Loucy (cell line): ENCODE measurements around the gene INSR.

ENCODE experiments used
- H2AFZ ChIP-seq: fragments of 200-600 bp; sonication (generic); 2 replicates; pipeline ENCODE4 v1.6.0; 2016; ENCODE audit warnings: antibody characterized with exemption, mild to moderate bottlenecking, low read length, moderate library complexity
- H3F3A ChIP-seq: fragments of 200-600 bp; 2 replicates; pipeline ENCODE4 v1.6.0; 2016; ENCODE audit warnings: antibody characterized with exemption, low read depth, mild to moderate bottlenecking
- H3K27me3 ChIP-seq: fragments of 200-600 bp; sonication (generic); 2 replicates; pipeline ENCODE4 v1.6.1; 2014; ENCODE audit warnings: low read length, mild to moderate bottlenecking; ENCODE audit not compliant: insufficient read depth, poor library complexity, severe bottlenecking
- H3K36me3 ChIP-seq: fragments of 200-600 bp; sonication (generic); 2 replicates; pipeline ENCODE4 v1.6.1; 2016; ENCODE audit warnings: low read length; ENCODE audit not compliant: insufficient read depth
- H3K4me1 ChIP-seq: fragments of 200-600 bp; sonication (generic); 2 replicates; pipeline ENCODE4 v1.5.1; 2014; ENCODE audit warnings: low read length, mild to moderate bottlenecking; ENCODE audit not compliant: insufficient read depth, poor library complexity, severe bottlenecking
- H3K4me2 ChIP-seq: fragments of 200-600 bp; sonication (generic); 2 replicates; pipeline ENCODE4 v1.6.0; 2014; ENCODE audit warnings: antibody characterized with exemption, low read length, low read depth, mild to moderate bottlenecking; ENCODE audit not compliant: poor library complexity, severe bottlenecking
- H3K4me3 ChIP-seq: fragments of 200-600 bp; sonication (generic); 2 replicates; pipeline ENCODE4 v1.5.1; 2014; ENCODE audit warnings: low read length, mild to moderate bottlenecking, mixed read lengths; ENCODE audit not compliant: poor library complexity, severe bottlenecking
- H3K79me2 ChIP-seq: fragments of 200-600 bp; sonication (generic); 2 replicates; pipeline ENCODE4 v1.6.1; 2014; ENCODE audit warnings: low read length; ENCODE audit not compliant: insufficient read depth
- H3K9ac ChIP-seq: fragments of 200-600 bp; sonication (generic); 2 replicates; pipeline ENCODE4 v1.6.0; 2014; ENCODE audit warnings: mild to moderate bottlenecking, low read depth, low read length, moderate library complexity; ENCODE audit not compliant: poor library complexity, severe bottlenecking
- H3K9me2 ChIP-seq: fragments of 200-600 bp; sonication (generic); replicated peaks from 2 replicates; pipeline ENCODE4 v1.6.1; 2016; ENCODE audit warnings: low read depth, low read length, mixed read lengths
- H3K9me3 ChIP-seq: fragments of 200-600 bp; sonication (generic); 2 replicates; pipeline ENCODE4 v1.6.1; 2014; ENCODE audit warnings: mild to moderate bottlenecking, antibody characterized with exemption, low read length, low read depth; ENCODE audit not compliant: insufficient read depth
- H4K20me1 ChIP-seq: fragments of 200-600 bp; sonication (generic); 2 replicates; pipeline ENCODE4 v1.6.0; 2014; ENCODE audit warnings: antibody characterized with exemption, low read length, mild to moderate bottlenecking; ENCODE audit not compliant: insufficient read depth, poor library complexity, severe bottlenecking
- CTCF ChIP-seq: fragments of 200-600 bp; sonication (generic); conservative IDR thresholded peaks from 2 replicates; pipeline ENCODE4 v1.5.1; 2014; ENCODE audit warnings: mild to moderate bottlenecking, antibody characterized with exemption, low read length
- EZH2phosphoT487 ChIP-seq: fragments of 200-600 bp; IDR thresholded peaks from 2 replicates; pipeline ENCODE4 v1.6.1; 2018; ENCODE audit warnings: antibody characterized with exemption, mild to moderate bottlenecking, moderate library complexity, borderline replicate concordance

INSR gene

DNA sequence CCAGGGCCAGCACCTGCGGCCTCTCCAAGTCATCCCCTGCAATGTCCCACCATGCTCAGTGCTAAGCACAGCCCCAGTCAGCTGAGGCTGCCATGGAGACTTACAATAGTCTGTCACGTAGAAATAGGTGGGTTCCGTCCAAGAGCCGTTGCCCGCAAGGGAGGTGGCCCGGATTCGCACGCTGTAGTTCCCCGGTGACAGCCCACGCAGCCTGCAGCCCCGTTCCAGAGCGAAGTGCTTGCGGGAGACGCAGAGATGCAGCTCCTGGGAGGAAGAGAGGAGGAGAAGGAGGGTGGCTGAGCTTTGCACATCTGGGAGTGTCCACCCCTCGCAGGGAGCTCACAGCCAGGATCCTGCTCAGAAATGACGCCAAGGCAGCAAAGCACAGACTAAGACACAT lies 162.2 kb downstream of the INSR start:
- H3K27me3 ChIP-seq: no peaks in the 10 kb centered on the region
- no peaks in the 10 kb centered on the region for H4K20me1 ChIP-seq
- H3F3A ChIP-seq: no peaks in the 10 kb centered on the region
- no peak for TF ChIP-seq CTCF
- no peak for TF ChIP-seq EZH2phosphoT487
- H2AFZ ChIP-seq: no peak overlapping the region
- no peaks in the 10 kb centered on the region for H3K9me3 ChIP-seq
- no peak overlapping the region for H3K4me3 ChIP-seq
- no peak overlapping the region for H3K9ac ChIP-seq
- H3K9me2 ChIP-seq: no peaks in the 10 kb centered on the region
- H3K4me2 ChIP-seq: no peak overlapping the region
- peaks cover 11% of the 10 kb centered on the region; the same call in 1 of the 2 replicates for H3K36me3 ChIP-seq
- no peaks in the 10 kb centered on the region for H3K79me2 ChIP-seq
- H3K4me1 ChIP-seq: no peaks in the 10 kb centered on the region

DNA sequence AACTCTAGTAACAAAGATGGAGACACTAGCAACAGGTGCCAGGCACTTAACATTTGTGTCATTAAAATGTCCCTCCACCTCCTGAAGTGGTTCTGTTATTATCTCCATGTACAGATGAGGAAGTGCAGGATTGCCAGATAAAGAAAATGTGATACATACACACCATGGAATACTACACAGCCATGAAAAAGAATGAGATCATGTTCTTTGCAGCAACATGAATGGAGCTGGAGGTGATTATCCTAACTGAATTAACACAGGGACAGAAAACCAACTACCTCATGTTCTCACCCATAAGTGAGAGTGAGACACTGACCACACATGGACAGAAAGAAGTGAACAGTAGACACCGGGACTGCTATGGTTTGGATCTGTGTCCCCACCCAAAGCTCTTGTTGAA lies 164.2 kb downstream of the INSR start:
- H3K4me3 ChIP-seq: no peak overlapping the region
- H3K36me3 ChIP-seq: peaks cover 31% of the 10 kb centered on the region; the same call in 1 of the 2 replicates
- no peaks in the 10 kb centered on the region for H3K9me3 ChIP-seq
- H4K20me1 ChIP-seq: no peaks in the 10 kb centered on the region
- no peaks in the 10 kb centered on the region for H3K79me2 ChIP-seq
- H3F3A ChIP-seq: no peaks in the 10 kb centered on the region
- H2AFZ ChIP-seq: no peak overlapping the region
- no peaks in the 10 kb centered on the region for H3K4me1 ChIP-seq
- H3K9me2 ChIP-seq: no peaks in the 10 kb centered on the region
- H3K9ac ChIP-seq: no peak overlapping the region
- H3K27me3 ChIP-seq: no peaks in the 10 kb centered on the region
- no peak for TF ChIP-seq EZH2phosphoT487
- H3K4me2 ChIP-seq: no peak overlapping the region

DNA sequence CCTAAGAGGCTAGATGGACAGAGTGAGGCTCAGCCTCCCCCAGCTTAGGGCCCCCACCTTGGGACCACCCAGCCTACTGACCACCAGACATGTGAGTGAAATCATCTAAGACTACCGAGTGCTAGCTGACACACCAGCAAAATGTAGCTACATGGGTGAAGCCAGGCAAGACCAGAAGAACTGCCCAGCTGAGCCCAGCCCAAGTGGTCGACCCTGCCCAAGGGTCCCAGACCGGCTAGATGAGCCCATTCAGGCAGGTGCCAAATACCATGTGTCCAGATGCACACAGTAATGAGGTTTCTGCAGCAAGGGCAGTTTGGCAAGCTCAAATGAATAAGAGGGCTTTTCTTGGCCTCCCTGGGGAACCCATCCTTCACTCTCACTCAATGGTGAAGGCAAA lies 168.1 kb downstream of the INSR start:
- Histone ChIP-seq H3K4me3 (no peak overlapping the region), H3K9me2 (no peaks in the 10 kb centered on the region), H3K9me3 (no peaks in the 10 kb centered on the region), H4K20me1 (no peaks in the 10 kb centered on the region), H3K4me2 (no peak overlapping the region), H2AFZ (no peak overlapping the region), H3K36me3 (peaks cover 36% of the 10 kb centered on the region; the same call in 1 of the 2 replicates), H3K9ac (no peak overlapping the region), H3K27me3 (no peaks in the 10 kb centered on the region), H3F3A (no peaks in the 10 kb centered on the region), H3K79me2 (no peaks in the 10 kb centered on the region), H3K4me1 (no peaks in the 10 kb centered on the region)
- TF ChIP-seq EZH2phosphoT487: no peak

DNA sequence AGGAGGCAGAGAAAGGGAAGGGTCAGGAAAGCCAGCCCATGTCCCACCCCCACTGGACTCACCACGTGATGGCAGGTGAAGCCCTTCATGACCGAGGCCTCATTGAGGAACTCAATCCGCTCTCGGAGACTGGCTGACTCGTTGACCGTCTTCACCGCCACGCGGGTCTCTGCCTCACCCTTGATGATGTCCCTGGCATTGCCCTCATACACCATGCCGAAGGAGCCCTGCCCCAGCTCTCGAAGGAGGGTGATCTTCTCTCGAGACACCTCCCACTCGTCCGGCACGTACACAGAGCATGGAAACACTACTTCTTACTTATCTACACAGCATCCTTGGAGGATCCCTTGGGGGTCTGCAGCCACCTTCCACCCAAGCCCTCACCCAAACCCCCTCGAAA lies 169.0 kb downstream of the INSR start:
- H3K27me3 ChIP-seq: no peaks in the 10 kb centered on the region
- TF ChIP-seq CTCF (no peak), EZH2phosphoT487 (no peak)
- H4K20me1 ChIP-seq: no peaks in the 10 kb centered on the region
- no peaks in the 10 kb centered on the region for H3K79me2 ChIP-seq
- no peaks in the 10 kb centered on the region for H3K9me2 ChIP-seq
- no peaks in the 10 kb centered on the region for H3K4me1 ChIP-seq
- H3K4me2 ChIP-seq: no peak overlapping the region
- no peak overlapping the region for H2AFZ ChIP-seq
- no peak overlapping the region for H3K4me3 ChIP-seq
- H3K36me3 ChIP-seq: peaks cover 37% of the 10 kb centered on the region; the same call in 1 of the 2 replicates
- no peak overlapping the region for H3K9ac ChIP-seq
- H3K9me3 ChIP-seq: no peaks in the 10 kb centered on the region
- H3F3A ChIP-seq: no peaks in the 10 kb centered on the region
